ENCODE data around the gene SLC44A3. TPM values are rescaled to one million over a fixed set of nuclear protein-coding genes. Genes with fewer than 3 reads are reported as not detected.

Gene SLC44A3
- polyA plus RNA-seq: 10 to 100 TPM in 1 of 3 donors, 1 to 10 TPM in 2; 2.3 to 28.0 (median 2.5) TPM

DNA sequence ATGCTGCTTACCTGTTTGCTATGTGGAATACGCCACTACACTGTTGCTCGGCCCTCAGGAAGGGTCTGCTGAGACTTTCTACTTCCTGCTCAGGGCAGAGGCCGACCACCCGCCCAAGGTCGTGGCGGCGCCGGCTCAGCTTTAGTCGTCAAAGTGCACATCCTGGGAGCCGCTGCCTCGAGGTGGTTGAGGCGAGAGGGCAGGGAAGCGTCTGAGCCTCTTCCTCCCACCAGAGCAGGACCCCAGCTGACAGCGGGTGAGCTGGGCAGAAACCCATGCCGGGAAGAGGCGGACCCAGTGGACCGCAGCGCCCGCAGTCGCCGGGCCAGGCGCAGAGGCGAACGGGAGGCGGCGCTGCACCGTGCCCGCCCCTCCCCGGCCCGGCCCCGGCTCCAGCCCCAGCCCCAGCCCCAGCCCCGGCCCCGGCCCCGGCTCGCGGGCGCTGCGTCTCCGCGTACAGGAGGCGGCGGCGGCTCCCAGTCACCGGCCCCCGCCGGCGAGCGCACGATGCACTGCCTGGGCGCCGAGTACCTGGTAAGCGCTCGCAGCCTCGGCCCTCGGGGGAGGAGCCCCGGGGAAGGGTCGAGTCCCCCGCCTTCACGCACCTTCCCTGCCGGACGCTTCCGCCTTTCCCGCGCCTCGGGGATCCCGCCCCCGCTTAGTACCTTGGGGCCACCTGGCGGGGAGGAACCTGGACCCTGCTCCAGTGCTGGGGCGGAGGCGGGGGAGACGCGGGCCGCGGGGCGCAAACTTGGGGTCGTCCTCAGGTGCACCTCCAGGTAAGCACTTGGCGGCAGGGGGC is at the start of gene SLC44A3:
Gene SLC44A3 (plus strand): TSS at position 413 of the 802 bp plus-strand sequence. CDS start 95 bp downstream, at position 508.
- WGBS, 3 donors: 1 to 2% (median 1%) methylated on average over 58 to 77 of the region's 77 CpGs
- H3K27ac ChIP-seq (ENCODE audit: low read depth, low read length): no peak within 1 kb of the TSS

DNA sequence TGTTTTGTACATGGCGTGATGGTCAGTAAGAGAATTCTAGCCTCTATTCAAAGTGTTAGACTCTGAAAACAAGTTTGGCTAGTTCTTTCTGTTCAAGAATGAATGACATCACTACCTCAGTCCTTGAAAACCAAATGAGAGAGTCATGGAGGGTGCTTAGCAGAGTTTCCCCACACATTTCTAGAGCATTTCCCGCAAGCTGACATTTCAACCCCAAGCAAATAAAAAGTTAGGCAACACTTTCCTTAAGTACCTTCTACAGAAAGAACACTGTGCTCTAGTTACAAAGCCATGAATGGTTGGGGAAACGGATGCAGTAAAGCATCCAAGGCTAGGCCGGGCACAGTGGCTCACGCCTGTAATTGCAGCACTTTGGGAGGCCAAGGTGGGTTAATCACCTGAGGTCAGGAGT is 47.9 kb upstream of the SLC44A3 start:
- no peak overlapping the region for H3K27ac ChIP-seq (ENCODE audit: low read depth, low read length)
- 67 to 79% (median 75%) methylated on average over 5 of the region's 5 CpGs for WGBS, 3 donors

GRCh38 chr1:94772845-94773244 is 47.3 kb upstream of the SLC44A3 start:
- WGBS, 3 donors: 38 to 87% (median 60%) methylated on average over 3 of the region's 3 CpGs
- no peak overlapping the region for H3K27ac ChIP-seq (ENCODE audit: low read depth, low read length)

- no peak overlapping the region for H3K27ac ChIP-seq (ENCODE audit: low read depth, low read length)
- 66 to 79% (median 71%) methylated on average over 6 of the region's 6 CpGs for WGBS, 3 donors
Measured at GRCh38 chr1:94773296-94773809, 46.8 kb upstream of the SLC44A3 start.

DNA sequence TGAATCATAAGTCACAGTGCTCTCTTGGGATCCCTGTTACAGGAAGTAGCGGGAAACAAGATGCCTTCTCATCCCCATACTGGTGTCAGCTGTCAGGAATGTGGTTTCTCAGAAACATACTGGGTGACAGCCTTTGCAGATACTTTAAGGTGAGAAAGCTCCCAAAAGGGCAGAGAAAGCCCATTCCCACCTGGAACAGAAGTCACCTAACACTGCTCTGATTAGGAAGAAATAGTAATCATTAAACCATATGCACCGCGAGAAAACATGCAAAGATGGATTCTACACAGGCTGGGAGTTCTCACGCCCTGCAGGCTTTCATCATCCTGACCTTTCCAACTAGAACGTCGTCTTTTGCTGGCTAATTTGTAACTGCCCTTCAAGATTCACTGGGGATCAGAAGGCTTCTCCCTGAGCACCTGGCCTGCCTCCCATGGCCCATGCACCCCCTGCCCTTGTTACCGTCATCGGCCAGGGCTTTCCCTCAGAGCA is 46.2 kb upstream of the SLC44A3 start:
- WGBS, 3 donors: 39 to 86% (median 81%) methylated on average over 8 of the region's 8 CpGs
- H3K27ac ChIP-seq (ENCODE audit: low read depth, low read length): no peak overlapping the region

DNA sequence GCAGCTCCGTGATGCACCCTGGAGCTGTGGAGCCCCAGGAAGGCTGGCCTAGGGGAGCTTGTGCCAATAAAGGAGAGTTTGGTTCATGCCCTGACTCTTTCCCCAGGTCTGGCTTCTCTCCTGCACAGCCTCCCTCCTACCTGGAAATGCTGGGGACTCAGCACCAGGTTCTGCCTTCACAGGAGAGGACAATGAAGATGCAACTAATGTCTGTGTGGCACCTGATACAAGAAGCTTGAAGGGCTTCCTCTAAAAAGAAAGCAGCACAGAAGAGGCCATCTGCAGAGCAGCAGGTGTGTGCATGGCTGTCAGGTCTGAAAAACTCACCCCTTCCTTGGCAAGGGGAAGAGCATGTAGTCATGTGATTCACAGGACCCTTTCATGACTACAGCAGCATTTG is 43.7 kb upstream of the SLC44A3 start:
- WGBS, 3 donors: 91 to 100% (median 92%) methylated on average over 1 of the region's 1 CpG
- no peak overlapping the region for H3K27ac ChIP-seq (ENCODE audit: low read depth, low read length)

- no peak overlapping the region for H3K27ac ChIP-seq (ENCODE audit: low read depth, low read length)
Measured at GRCh38 chr1:94777281-94777680, 42.9 kb upstream of the SLC44A3 start.

DNA sequence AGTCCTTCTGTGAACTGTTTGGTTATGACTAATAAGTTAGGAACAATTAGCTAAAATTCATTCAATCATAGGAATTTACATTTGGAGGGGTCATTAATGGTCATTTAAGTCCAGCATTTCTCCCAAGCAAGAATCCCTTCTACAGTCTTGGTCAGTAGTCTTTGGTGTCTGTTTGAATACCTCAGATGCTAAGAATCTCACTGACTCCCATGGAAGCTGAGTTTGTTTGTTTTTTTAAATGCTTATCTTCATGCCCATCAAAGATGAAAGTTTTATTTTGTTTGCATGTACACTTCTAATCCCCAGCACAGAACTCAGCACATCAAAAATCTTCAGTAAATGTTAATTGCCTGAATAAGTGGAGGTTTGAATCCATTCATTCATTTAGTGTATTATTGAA is 41.3 kb upstream of the SLC44A3 start:
- H3K27ac ChIP-seq (ENCODE audit: low read depth, low read length): no peak overlapping the region

GRCh38 chr1:94783342-94784189 is 36.6 kb upstream of the SLC44A3 start:
- peak overlapping the region; percentile 62 for H3K27ac ChIP-seq (ENCODE audit: low read depth, low read length)
- 48 to 56% (median 54%) methylated on average over 12 of the region's 12 CpGs for WGBS, 3 donors

- peak overlapping the region; percentile 62 for H3K27ac ChIP-seq (ENCODE audit: low read depth, low read length)
- 89 to 96% (median 91%) methylated on average over 7 of the region's 7 CpGs for WGBS, 3 donors
Measured at GRCh38 chr1:94784190-94784515, 36.0 kb upstream of the SLC44A3 start.

DNA sequence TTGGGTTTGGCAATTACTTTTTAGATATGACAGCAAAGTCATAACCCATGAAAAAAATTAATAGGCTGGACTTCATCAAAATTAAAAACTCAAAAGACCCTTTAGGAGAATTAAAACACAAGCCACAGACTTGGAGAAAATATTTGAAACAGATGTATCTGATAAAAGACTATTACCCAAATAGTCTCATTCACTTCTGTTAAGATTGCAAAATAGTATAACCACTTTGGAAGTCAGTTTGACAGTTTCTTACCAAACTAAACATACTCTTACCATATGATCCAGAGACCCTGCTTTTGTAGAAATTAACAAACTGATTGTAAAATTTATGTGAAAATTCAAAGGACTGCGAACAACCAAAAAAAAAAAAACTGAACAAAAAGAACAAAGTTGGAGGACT is 32.5 kb upstream of the SLC44A3 start:
- no peak overlapping the region for H3K27ac ChIP-seq (ENCODE audit: low read depth, low read length)
- WGBS, 3 donors: 57 to 97% (median 82%) methylated on average over 1 of the region's 1 CpG

DNA sequence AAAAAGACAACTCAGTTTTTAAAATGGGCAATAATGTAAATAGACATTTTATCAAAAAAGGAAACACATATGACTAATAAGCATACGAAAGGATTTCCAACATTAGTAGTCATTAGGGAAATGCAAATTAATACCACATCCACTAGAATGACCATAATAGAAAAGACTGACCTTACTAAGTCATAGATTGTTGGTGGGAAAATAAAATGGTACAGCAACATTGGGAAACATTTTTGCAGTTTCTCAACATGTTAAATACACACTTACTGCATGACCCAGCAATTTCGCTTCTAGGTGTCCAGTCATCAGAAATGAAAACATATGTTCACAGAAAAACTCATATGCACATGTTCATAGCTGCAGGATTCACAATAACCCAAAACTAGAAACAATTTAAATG is 29.9 kb upstream of the SLC44A3 start:
- WGBS, 3 donors: 61 to 88% (median 64%) methylated on average over 2 of the region's 2 CpGs
- no peak overlapping the region for H3K27ac ChIP-seq (ENCODE audit: low read depth, low read length)

GRCh38 chr1:94790670-94791069 is 29.5 kb upstream of the SLC44A3 start:
- WGBS, 3 donors: 92 to 96% (median 96%) methylated on average over 1 of the region's 1 CpG
- no peak overlapping the region for H3K27ac ChIP-seq (ENCODE audit: low read depth, low read length)

- 19 to 42% (median 21%) methylated on average over 5 of the region's 5 CpGs for WGBS, 3 donors
- H3K27ac ChIP-seq (ENCODE audit: low read depth, low read length): no peak overlapping the region
Measured at GRCh38 chr1:94792473-94793295, 27.5 kb upstream of the SLC44A3 start.

DNA sequence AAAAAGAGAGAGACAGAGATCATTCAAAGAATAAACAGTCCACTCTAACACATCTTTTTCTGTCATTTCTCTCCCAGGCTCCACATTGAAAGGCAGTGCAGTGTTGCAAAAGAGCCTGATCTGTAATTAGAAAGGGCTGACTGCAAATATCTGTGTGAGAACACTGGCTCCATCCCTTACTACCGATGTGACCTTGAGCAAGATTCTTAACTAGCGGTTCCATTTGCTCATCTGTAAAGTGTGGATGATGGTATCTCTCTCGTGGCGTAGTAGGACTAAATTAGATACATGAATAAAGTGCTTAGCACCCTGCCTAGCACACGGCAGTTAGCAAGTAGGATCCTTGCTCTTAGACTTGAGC is 26.9 kb upstream of the SLC44A3 start:
- no peak overlapping the region for H3K27ac ChIP-seq (ENCODE audit: low read depth, low read length)
- WGBS, 3 donors: 27 to 61% (median 50%) methylated on average over 5 of the region's 5 CpGs

- WGBS, 3 donors: 41 to 91% (median 43%) methylated on average over 7 of the region's 7 CpGs
- no peak overlapping the region for H3K27ac ChIP-seq (ENCODE audit: low read depth, low read length)
Measured at GRCh38 chr1:94795434-94795833, 24.7 kb upstream of the SLC44A3 start.

DNA sequence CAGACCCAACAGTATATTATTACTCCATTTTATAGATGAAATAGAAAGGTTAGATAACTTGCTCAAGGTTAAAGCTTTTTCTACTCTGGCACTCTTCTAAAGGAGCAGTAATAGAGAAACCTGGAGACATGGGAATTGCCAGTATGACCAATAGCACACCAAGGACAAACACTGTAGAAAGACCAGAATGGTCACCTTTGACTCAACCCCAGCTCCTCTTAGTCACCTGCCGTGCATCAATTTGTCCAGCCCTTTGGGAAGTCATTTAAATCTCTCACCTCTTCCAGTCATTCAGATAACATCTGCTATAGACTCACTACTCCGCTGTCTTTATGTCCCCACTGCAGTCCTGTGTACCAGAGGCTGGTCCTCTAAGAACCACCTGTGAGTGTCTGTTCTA is 23.9 kb upstream of the SLC44A3 start:
- WGBS, 3 donors: 97 to 99% (median 98%) methylated on average over 2 of the region's 2 CpGs

GRCh38 chr1:94797291-94797690 is 22.9 kb upstream of the SLC44A3 start:
- 73 to 88% (median 81%) methylated on average over 1 of the region's 1 CpG for WGBS, 3 donors
- no peak overlapping the region for H3K27ac ChIP-seq (ENCODE audit: low read depth, low read length)

More for the DNA sequence above, 23.9 kb upstream of the SLC44A3 start:
- no peak overlapping the region for H3K27ac ChIP-seq (ENCODE audit: low read depth, low read length)

- WGBS, 3 donors: 39 to 76% (median 75%) methylated on average over 3 of the region's 3 CpGs
- H3K27ac ChIP-seq (ENCODE audit: low read depth, low read length): no peak overlapping the region
Measured at GRCh38 chr1:94798054-94798453, 22.1 kb upstream of the SLC44A3 start.

All from adipose tissue (tissue), 3 donors.